Neural cell (in vitro differentiated cells): Measurements from ENCODE around the gene CNIH3. TPM values are rescaled to one million over a fixed set of nuclear protein-coding genes. Genes with fewer than 3 reads are reported as not detected.

Source experiments
- H2AFZ ChIP-seq: fragments of 200-600, 300-800 bp; sonication (generic), shearing (Covaris generic); 2 replicates; pipeline ENCODE4 v1.6.0; 2014; ENCODE audit warnings: low read depth, mild to moderate bottlenecking, antibody characterized with exemption, low read length, moderate library complexity
- H3F3A ChIP-seq: fragments of 200-600 bp; shearing (Covaris generic); 2 replicates; pipeline ENCODE4 v1.6.1; 2016; ENCODE audit warnings: mild to moderate bottlenecking, moderate library complexity, mixed read lengths, antibody characterized with exemption, low read length; ENCODE audit not compliant: insufficient read depth, poor library complexity, severe bottlenecking
- H3K27ac ChIP-seq: fragments of 200-600, 300-800 bp; sonication (generic), shearing (Covaris generic); 2 replicates; pipeline ENCODE4 v1.5.1; 2014; ENCODE audit warnings: mild to moderate bottlenecking, low read length, moderate library complexity
- H3K27me3 ChIP-seq: fragments of 300-800, 200-600 bp; sonication (generic), shearing (Covaris generic); 2 replicates; pipeline ENCODE4 v1.6.0; 2014; ENCODE audit warnings: mild to moderate bottlenecking, low read depth, low read length, moderate library complexity; ENCODE audit not compliant: insufficient read depth
- H3K36me3 ChIP-seq: fragments of 300-800, 200-600 bp; sonication (generic), shearing (Covaris generic); 2 replicates; pipeline ENCODE4 v1.5.1; 2014; ENCODE audit warnings: mild to moderate bottlenecking, antibody characterized with exemption, low read length, moderate library complexity; ENCODE audit not compliant: insufficient read depth
- H3K4me2 ChIP-seq: fragments of 300-800, 200-600 bp; sonication (generic), shearing (Covaris generic); 2 replicates; pipeline ENCODE4 v1.6.0; 2014; ENCODE audit warnings: mild to moderate bottlenecking, low read length
- H3K4me3 ChIP-seq: fragments of 300-800, 200-600 bp; sonication (generic), shearing (Covaris generic); 2 replicates; pipeline ENCODE4 v1.5.1; 2014; ENCODE audit warnings: mild to moderate bottlenecking, low read length, moderate library complexity
- H3K79me2 ChIP-seq: fragments of 200-600 bp; shearing (Covaris generic); replicated peaks from 2 replicates; pipeline ENCODE4 v1.6.0; 2014; ENCODE audit warnings: mild to moderate bottlenecking, low read length, moderate library complexity; ENCODE audit not compliant: insufficient read depth
- H3K9ac ChIP-seq: fragments of 300-800, 200-600 bp; sonication (generic), shearing (Covaris generic); 2 replicates; pipeline ENCODE4 v1.6.1; 2016; ENCODE audit warnings: mild to moderate bottlenecking, low read length, mixed read lengths
- H3K9me2 ChIP-seq: fragments of 200-600 bp; shearing (Covaris generic); 2 replicates; pipeline ENCODE4 v1.6.1; 2016; ENCODE audit warnings: mild to moderate bottlenecking, low read length, mixed read lengths; ENCODE audit not compliant: insufficient read depth
- H3K9me3 ChIP-seq: fragments of 200-600, 300-800 bp; sonication (generic), shearing (Covaris generic); 2 replicates; pipeline ENCODE4 v1.6.1; 2016; ENCODE audit warnings: mild to moderate bottlenecking, mixed run types, low read length, moderate library complexity, mixed read lengths
- H4K20me1 ChIP-seq: fragments of 200-600 bp; shearing (Covaris generic); 2 replicates; pipeline ENCODE4 v1.6.1; 2016; ENCODE audit warnings: mild to moderate bottlenecking, mixed run types; ENCODE audit not compliant: insufficient read depth
- CTCF ChIP-seq: fragments of 450-650 bp; IDR thresholded peaks from 2 replicates; pipeline ENCODE4 v1.5.1; 2014; ENCODE audit warnings: antibody characterized with exemption, mild to moderate bottlenecking, moderate library complexity; ENCODE audit not compliant: poor library complexity, severe bottlenecking
- EP300 ChIP-seq: fragments of 450-650 bp; conservative IDR thresholded peaks from 2 replicates; pipeline ENCODE4 v1.6.1; 2014; ENCODE audit warnings: antibody characterized with exemption, mild to moderate bottlenecking, moderate library complexity; ENCODE audit not compliant: poor library complexity, severe bottlenecking
- EZH2 ChIP-seq: fragments of 200-600, 300-800 bp; shearing (Covaris generic), sonication (generic); IDR thresholded peaks from 2 replicates; pipeline ENCODE4 v1.6.1; 2014; ENCODE audit warnings: antibody characterized with exemption, low read length, borderline replicate concordance, mild to moderate bottlenecking; ENCODE audit not compliant: insufficient read depth, poor library complexity, severe bottlenecking
- MXI1 ChIP-seq: fragments of 450-650 bp; conservative IDR thresholded peaks from 2 replicates; pipeline ENCODE4 v1.6.1; 2014; ENCODE audit warnings: antibody characterized with exemption, mild to moderate bottlenecking; ENCODE audit not compliant: poor library complexity, severe bottlenecking
- POLR2AphosphoS5 ChIP-seq: IDR thresholded peaks from 2 replicates; pipeline ENCODE4 v1.6.1; 2012
- RAD21 ChIP-seq: fragments of 450-650 bp; conservative IDR thresholded peaks from 2 replicates; pipeline ENCODE4 v1.6.1; 2014; ENCODE audit warnings: antibody characterized with exemption, mild to moderate bottlenecking, moderate library complexity
- SMC3 ChIP-seq: fragments of 450-650 bp; conservative IDR thresholded peaks from 2 replicates; pipeline ENCODE4 v1.6.1; 2014; ENCODE audit warnings: antibody characterized with exemption, mild to moderate bottlenecking, moderate library complexity; ENCODE audit not compliant: poor library complexity
- TAF1 ChIP-seq: IDR thresholded peaks from 2 replicates; pipeline ENCODE4 v1.6.1; 2012; ENCODE audit warnings: low read depth
- polyA plus RNA-seq: library from polyadenylated mRNA; depleted of rRNA; stranded (reverse); fragments of >200 nt; gene quantifications from 2 replicates; pipeline ENCODE4 v1.2.3, GENCODE V29; 2014
- TF ChIP-seq, protein P1 (sequence below): IDR thresholded peaks from 2 replicates; pipeline ENCODE4 v1.6.1; 2012; ENCODE audit warnings: borderline replicate concordance

CNIH3 gene
- polyA plus RNA-seq, 1 donor from 2014 or later = 9.3 TPM

DNA sequence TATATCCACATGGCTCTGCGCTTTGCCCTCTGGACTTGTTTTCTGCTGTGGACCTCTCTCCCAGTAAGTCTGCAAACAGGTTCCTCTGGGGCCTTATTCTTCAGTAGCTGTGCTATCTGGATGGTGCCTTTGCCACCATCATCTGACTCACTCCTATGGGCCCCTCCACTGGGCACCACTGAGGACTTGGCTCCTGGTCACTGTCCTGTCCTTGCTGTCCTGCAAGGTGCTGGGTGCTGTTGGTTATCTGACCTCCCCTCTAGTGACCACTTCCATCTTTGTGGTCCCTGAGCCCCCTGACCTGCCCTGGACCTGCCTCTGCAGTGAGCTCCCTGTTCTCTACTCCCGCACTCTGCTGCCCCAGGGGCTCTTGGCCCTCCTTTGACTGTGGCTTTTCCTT, 6.7 kb downstream of the CNIH3 start:
- Histone ChIP-seq H3K79me2 (no peaks in the 10 kb centered on the region), H3K36me3 (no peaks in the 10 kb centered on the region), H3F3A (no peaks in the 10 kb centered on the region), H3K9me3 (no peaks in the 10 kb centered on the region), H4K20me1 (no peaks in the 10 kb centered on the region), H3K9me2 (no peaks in the 10 kb centered on the region), H3K9ac (no peak overlapping the region), H3K4me3 (no peak overlapping the region), H3K27ac (no peak overlapping the region), H3K27me3 (peaks cover 30% of the 10 kb centered on the region), H2AFZ (no peak overlapping the region), H3K4me2 (no peak overlapping the region)
- TF ChIP-seq EP300 (no peak), TAF1 (no peak), EZH2 (no peak), CTCF (no peak), POLR2AphosphoS5 (no peak), MXI1 (no peak), RAD21 (no peak), SMC3 (no peak)
- TF ChIP-seq, protein P1, sequence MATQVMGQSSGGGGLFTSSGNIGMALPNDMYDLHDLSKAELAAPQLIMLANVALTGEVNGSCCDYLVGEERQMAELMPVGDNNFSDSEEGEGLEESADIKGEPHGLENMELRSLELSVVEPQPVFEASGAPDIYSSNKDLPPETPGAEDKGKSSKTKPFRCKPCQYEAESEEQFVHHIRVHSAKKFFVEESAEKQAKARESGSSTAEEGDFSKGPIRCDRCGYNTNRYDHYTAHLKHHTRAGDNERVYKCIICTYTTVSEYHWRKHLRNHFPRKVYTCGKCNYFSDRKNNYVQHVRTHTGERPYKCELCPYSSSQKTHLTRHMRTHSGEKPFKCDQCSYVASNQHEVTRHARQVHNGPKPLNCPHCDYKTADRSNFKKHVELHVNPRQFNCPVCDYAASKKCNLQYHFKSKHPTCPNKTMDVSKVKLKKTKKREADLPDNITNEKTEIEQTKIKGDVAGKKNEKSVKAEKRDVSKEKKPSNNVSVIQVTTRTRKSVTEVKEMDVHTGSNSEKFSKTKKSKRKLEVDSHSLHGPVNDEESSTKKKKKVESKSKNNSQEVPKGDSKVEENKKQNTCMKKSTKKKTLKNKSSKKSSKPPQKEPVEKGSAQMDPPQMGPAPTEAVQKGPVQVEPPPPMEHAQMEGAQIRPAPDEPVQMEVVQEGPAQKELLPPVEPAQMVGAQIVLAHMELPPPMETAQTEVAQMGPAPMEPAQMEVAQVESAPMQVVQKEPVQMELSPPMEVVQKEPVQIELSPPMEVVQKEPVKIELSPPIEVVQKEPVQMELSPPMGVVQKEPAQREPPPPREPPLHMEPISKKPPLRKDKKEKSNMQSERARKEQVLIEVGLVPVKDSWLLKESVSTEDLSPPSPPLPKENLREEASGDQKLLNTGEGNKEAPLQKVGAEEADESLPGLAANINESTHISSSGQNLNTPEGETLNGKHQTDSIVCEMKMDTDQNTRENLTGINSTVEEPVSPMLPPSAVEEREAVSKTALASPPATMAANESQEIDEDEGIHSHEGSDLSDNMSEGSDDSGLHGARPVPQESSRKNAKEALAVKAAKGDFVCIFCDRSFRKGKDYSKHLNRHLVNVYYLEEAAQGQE = no peak

DNA sequence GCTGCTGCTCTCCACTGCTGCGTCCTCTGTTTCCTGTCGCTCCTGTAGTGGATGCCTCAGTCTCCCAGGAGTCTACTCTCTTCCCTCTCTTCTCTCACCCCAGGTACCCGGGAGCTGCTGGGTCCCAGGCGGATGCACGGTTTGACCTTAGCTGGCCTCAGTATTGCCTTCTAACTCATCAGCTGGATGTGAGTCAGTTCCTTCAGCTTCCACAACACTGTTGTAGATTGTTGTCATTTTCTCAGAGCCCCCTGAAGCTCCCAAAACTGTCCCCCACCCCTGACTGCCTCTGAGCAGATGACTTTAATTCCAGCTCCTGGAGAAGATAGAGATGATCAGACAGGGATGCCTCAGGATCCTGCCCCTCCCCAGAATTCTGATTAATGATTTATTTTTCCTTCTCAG, 7.2 kb downstream of the CNIH3 start:
- Histone ChIP-seq H4K20me1 (no peaks in the 10 kb centered on the region), H3K27ac (no peak overlapping the region), H3F3A (no peaks in the 10 kb centered on the region), H3K4me3 (no peak overlapping the region), H3K9me2 (no peaks in the 10 kb centered on the region), H2AFZ (no peak overlapping the region), H3K36me3 (no peaks in the 10 kb centered on the region), H3K79me2 (no peaks in the 10 kb centered on the region), H3K9ac (no peak overlapping the region), H3K27me3 (peaks cover 25% of the 10 kb centered on the region), H3K4me2 (no peak overlapping the region), H3K9me3 (no peaks in the 10 kb centered on the region)
- TF ChIP-seq POLR2AphosphoS5 (no peak), CTCF (no peak), EP300 (no peak), MXI1 (no peak)
